OCI-LY1 (cell line): Measurements from ENCODE around the gene CCDC85C.

Source experiments
- H2AFZ ChIP-seq: fragments of 200-600 bp; sonication (generic), shearing (Covaris generic); 2 replicates; pipeline ENCODE4 v1.6.0; 2014; ENCODE audit warnings: antibody characterized with exemption, mild to moderate bottlenecking, low read length
- H3F3A ChIP-seq: fragments of 200-600 bp; sonication (generic), shearing (Covaris generic); 2 replicates; pipeline ENCODE4 v1.6.0; 2014; ENCODE audit warnings: mild to moderate bottlenecking, antibody characterized with exemption, low read length, moderate library complexity; ENCODE audit not compliant: insufficient read depth
- H3K27ac ChIP-seq: fragments of 200-600 bp; sonication (generic); 2 replicates; pipeline ENCODE4 v1.5.1; 2014; ENCODE audit warnings: low read length, mixed run types, mild to moderate bottlenecking, low read depth; ENCODE audit not compliant: poor library complexity, severe bottlenecking
- H3K27me3 ChIP-seq: fragments of 200-600 bp; sonication (generic); 2 replicates; pipeline ENCODE4 v1.6.0; 2014; ENCODE audit warnings: antibody characterized with exemption, mild to moderate bottlenecking, low read length, moderate library complexity; ENCODE audit not compliant: insufficient read depth
- H3K36me3 ChIP-seq: fragments of 200-600 bp; sonication (generic); 2 replicates; pipeline ENCODE4 v1.6.1; 2014; ENCODE audit warnings: mild to moderate bottlenecking, antibody characterized with exemption, low read length, moderate library complexity, mixed read lengths; ENCODE audit not compliant: insufficient read depth
- H3K4me1 ChIP-seq: fragments of 200-600 bp; sonication (generic); 2 replicates; pipeline ENCODE4 v1.5.1; 2014; ENCODE audit warnings: mild to moderate bottlenecking, low read length, moderate library complexity; ENCODE audit not compliant: insufficient read depth, severe bottlenecking
- H3K4me2 ChIP-seq: fragments of 200-600 bp; sonication (generic), shearing (Covaris generic); 2 replicates; pipeline ENCODE4 v1.6.1; 2014; ENCODE audit warnings: low read length
- H3K4me3 ChIP-seq: fragments of 200-600 bp; sonication (generic); 2 replicates; pipeline ENCODE4 v1.5.1; 2014; ENCODE audit warnings: low read length, low read depth, mild to moderate bottlenecking, mixed read lengths; ENCODE audit not compliant: poor library complexity, severe bottlenecking
- H3K79me2 ChIP-seq: fragments of 200-600 bp; shearing (Covaris generic); 2 replicates; pipeline ENCODE4 v1.6.1; 2016; ENCODE audit warnings: mixed run types, low read length, mixed read lengths; ENCODE audit not compliant: insufficient read depth
- H3K9ac ChIP-seq: fragments of 200-600 bp; sonication (generic), shearing (Covaris generic); 2 replicates; pipeline ENCODE4 v1.6.1; 2014; ENCODE audit warnings: mild to moderate bottlenecking, low read length, mixed read lengths
- H3K9me2 ChIP-seq: fragments of 200-600 bp; sonication (generic), shearing (Covaris generic); 2 replicates; pipeline ENCODE4 v1.6.1; 2014; ENCODE audit warnings: low read depth, mild to moderate bottlenecking, low read length, mixed read lengths
- H3K9me3 ChIP-seq: fragments of 200-600 bp; shearing (Covaris generic); 2 replicates; pipeline ENCODE4 v1.6.1; 2014; ENCODE audit warnings: low read length, mixed read lengths
- H4K20me1 ChIP-seq: fragments of 200-600 bp; sonication (generic), shearing (Covaris generic); 2 replicates; pipeline ENCODE4 v1.6.0; 2016; ENCODE audit warnings: mild to moderate bottlenecking, low read length; ENCODE audit not compliant: insufficient read depth
- EZH2 ChIP-seq: fragments of 200-600 bp; sonication (generic), shearing (Covaris generic); IDR thresholded peaks from 2 replicates; pipeline ENCODE4 v1.8.0; 2017; ENCODE audit warnings: borderline replicate concordance, mixed run types, mild to moderate bottlenecking, antibody characterized with exemption, low read length, moderate library complexity, mixed read lengths
- TF ChIP-seq, protein P1 (sequence below): fragments of 200-600 bp; sonication (generic), shearing (Covaris generic); IDR thresholded peaks from 2 replicates; pipeline ENCODE4 v1.5.1; 2017; ENCODE audit warnings: mild to moderate bottlenecking, antibody characterized with exemption, low read length, moderate library complexity, mixed read lengths

CCDC85C gene

DNA sequence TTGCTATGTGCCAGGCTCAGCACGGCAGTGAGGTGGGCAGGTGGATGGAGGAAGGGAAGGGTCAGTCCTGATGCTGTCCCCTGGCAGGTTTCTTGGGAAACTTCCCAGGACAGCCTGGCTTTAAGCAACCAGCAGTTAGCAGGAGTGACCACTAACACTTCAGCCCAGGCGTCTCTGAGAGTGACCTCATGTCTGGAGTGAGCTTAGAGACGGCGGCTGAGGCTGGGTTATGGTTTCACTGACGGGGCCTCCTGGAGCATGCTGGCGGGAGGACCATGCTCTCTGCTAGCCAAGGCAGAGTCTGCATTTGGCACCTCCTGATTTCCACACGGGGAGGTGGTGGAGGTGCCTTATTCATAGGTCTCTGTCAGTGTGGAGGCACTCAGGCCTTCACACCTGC lies 43.4 kb upstream of the CCDC85C start:
- Histone ChIP-seq H4K20me1 (no peaks in the 10 kb centered on the region), H3K79me2 (no peaks in the 10 kb centered on the region), H3K9ac (no peak overlapping the region), H3K27ac (no peak overlapping the region), H3K4me3 (no peak overlapping the region), H3K4me2 (no peak overlapping the region), H3K4me1 (no peaks in the 10 kb centered on the region), H3K36me3 (no peaks in the 10 kb centered on the region), H2AFZ (no peak overlapping the region), H3K9me3 (no peaks in the 10 kb centered on the region), H3K9me2 (no peaks in the 10 kb centered on the region), H3F3A (no peaks in the 10 kb centered on the region), H3K27me3 (no peaks in the 10 kb centered on the region; the same call in 1 of the 2 replicates)
- TF ChIP-seq, protein P1, sequence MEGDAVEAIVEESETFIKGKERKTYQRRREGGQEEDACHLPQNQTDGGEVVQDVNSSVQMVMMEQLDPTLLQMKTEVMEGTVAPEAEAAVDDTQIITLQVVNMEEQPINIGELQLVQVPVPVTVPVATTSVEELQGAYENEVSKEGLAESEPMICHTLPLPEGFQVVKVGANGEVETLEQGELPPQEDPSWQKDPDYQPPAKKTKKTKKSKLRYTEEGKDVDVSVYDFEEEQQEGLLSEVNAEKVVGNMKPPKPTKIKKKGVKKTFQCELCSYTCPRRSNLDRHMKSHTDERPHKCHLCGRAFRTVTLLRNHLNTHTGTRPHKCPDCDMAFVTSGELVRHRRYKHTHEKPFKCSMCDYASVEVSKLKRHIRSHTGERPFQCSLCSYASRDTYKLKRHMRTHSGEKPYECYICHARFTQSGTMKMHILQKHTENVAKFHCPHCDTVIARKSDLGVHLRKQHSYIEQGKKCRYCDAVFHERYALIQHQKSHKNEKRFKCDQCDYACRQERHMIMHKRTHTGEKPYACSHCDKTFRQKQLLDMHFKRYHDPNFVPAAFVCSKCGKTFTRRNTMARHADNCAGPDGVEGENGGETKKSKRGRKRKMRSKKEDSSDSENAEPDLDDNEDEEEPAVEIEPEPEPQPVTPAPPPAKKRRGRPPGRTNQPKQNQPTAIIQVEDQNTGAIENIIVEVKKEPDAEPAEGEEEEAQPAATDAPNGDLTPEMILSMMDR: no peak
- TF ChIP-seq EZH2: no peak

DNA sequence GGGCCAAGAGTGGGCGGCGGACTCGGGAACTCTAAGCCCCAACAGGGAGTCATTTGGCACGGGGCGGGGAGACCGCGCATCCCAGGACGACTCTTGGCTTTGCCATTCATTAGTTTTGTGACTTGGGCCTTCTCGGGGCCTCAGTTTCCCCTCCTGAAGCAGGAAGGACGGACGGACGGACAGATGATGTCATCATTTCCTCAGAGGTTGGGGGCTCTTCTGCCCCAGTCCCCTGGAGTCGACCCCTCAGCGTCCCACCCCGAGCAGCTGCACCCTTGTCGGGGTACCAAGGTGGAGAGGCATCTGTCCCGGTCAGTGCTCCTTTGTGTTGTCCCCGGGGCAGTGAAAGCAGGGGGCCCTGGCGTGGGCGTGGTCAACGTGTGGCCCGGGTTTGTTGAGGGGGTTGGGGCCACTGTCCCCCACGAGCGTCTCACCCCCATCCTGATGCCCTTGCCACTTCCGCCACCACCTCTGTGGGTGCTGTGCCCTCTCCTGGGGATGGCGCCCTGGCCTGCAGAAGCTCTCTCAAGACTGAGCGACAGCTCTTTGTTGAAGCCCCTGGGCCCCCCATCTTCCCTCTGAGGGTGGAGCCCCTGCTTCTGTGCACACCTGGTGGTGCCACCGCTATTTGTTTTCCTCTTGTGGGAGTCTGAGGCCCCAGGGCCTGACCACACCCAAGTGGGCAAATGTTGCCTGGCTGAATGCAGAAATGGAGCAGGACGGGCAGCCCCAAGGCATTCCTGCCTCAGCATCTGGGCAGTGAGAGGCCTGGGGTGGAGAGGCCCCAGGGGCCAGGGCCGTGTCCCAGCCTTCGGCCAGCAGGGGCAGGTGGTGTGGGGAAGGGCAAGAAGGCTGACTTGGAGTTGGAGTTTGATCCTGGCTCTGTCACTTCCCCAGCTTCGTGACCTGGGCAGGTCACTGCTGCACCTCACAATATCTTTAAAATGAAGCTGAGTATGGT lies 41.8 kb upstream of the CCDC85C start:
- Histone ChIP-seq H3K4me2 (no peak overlapping the region), H3K4me1 (no peaks in the 10 kb centered on the region), H3K9ac (no peak overlapping the region), H3K4me3 (no peak overlapping the region), H4K20me1 (no peaks in the 10 kb centered on the region), H3K9me3 (no peaks in the 10 kb centered on the region), H3F3A (no peaks in the 10 kb centered on the region), H2AFZ (no peak overlapping the region), H3K36me3 (no peaks in the 10 kb centered on the region), H3K79me2 (no peaks in the 10 kb centered on the region), H3K27me3 (no peaks in the 10 kb centered on the region), H3K9me2 (no peaks in the 10 kb centered on the region), H3K27ac (no peak overlapping the region)
- TF ChIP-seq, protein P1: no peak
- TF ChIP-seq EZH2: no peak

DNA sequence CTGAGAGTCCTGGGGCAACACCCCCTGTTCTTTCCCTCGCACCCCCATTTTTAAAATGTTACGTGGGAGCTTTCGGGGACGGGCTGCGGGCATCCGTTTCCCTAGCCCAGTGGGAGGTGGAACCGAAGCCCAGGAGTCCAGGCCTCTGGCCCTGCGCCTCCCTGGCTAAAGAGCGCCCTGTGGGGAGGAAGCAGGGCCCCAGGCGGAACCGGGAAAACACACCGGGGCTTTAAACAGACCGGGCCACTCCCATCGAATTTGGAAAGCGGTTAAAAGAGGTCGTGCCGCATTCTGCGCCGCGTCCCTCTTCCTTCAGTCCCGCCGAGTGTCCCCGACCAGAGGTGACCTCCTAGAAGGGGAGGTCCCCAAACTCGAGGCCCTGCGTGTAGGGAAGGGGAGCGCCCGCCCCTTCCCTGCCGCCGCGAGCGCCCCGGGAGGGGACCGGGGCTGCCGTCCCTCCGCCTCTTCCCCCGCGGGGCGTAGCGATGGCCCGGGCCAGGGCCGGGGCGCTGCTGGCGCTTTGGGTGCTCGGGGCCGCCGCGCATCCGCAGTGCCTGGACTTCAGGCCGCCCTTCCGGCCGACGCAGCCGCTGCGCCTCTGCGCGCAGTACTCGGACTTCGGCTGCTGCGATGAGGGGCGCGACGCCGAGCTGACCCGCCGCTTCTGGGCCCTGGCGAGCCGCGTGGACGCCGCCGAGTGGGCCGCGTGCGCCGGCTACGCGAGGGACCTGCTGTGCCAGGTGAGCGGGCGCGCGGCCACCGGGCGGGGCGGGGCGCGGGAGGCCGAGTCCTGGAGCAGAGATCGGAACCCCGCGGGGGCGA lies 40.9 kb upstream of the CCDC85C start, which contains the start of gene HHIPL1:
HHIPL1 (plus strand) TSS at position 407 of the 822 bp plus-strand sequence; CDS start at position 486, 79 bp downstream.
- Histone ChIP-seq H3F3A (no peaks in the 10 kb centered on the region), H3K9me2 (no peaks in the 10 kb centered on the region), H3K27me3 (no peaks in the 10 kb centered on the region), H3K9ac (no peak within 1 kb of the TSS), H3K4me3 (no peak within 1 kb of the TSS), H3K27ac (no peak within 1 kb of the TSS), H3K36me3 (no peaks in the 10 kb centered on the region), H2AFZ (no peak within 1 kb of the TSS), H3K79me2 (no peaks in the 10 kb centered on the region), H3K4me1 (no peaks in the 10 kb centered on the region), H3K9me3 (no peaks in the 10 kb centered on the region), H3K4me2 (no peak within 1 kb of the TSS), H4K20me1 (no peaks in the 10 kb centered on the region)
- TF ChIP-seq, protein P1: no peak
- no peak for TF ChIP-seq EZH2
